Spinal cord (tissue), 10 donors: Measurements from ENCODE around the gene TRABD. TPM values are rescaled to one million over a fixed set of nuclear protein-coding genes. Genes with fewer than 3 reads are reported as not detected.

Source experiments
- DNase-seq, 6 donors: peaks; one replicate each; pipeline versions ENCODE4 v3.0.0 to v3.0.0-alpha.2; 2013 to 2015; ENCODE audit warnings: low spot score in 6 of 6, low read depth in 4 of 6
- H3K27ac ChIP-seq: one replicate; pipeline ENCODE4 v1.5.1; 2013; ENCODE audit warnings: low read depth, low read length, control low read depth
- H3K27me3 ChIP-seq: one replicate; pipeline ENCODE4 v1.6.1; 2013; ENCODE audit warnings: low read length; ENCODE audit not compliant: control insufficient read depth, insufficient read depth
- H3K36me3 ChIP-seq: one replicate; pipeline ENCODE4 v1.6.1; 2013; ENCODE audit warnings: low read length; ENCODE audit not compliant: control insufficient read depth, insufficient read depth
- H3K4me1 ChIP-seq: one replicate; pipeline ENCODE4 v1.6.1; 2013; ENCODE audit warnings: low read length; ENCODE audit not compliant: control insufficient read depth, insufficient read depth
- H3K4me3 ChIP-seq: one replicate; pipeline ENCODE4 v1.5.1; 2013; ENCODE audit warnings: low read depth, low read length, control low read depth
- H3K9me3 ChIP-seq: one replicate; pipeline ENCODE4 v1.6.1; 2013; ENCODE audit warnings: low read length; ENCODE audit not compliant: control insufficient read depth, insufficient read depth
- WGBS: methylation state at CpG from one replicate; pipeline ENCODE4 v1.1.5; 2013; ENCODE audit warnings: missing lambda C conversion rate; ENCODE audit not compliant: insufficient coverage; 5-methylcytosine and 5-hydroxymethylcytosine counted together
- polyA plus RNA-seq, 2 donors: library from polyadenylated mRNA; unstranded; fragments of 120-200 nt; gene quantifications; one replicate each; pipeline ENCODE4 v1.2.1, GENCODE V29; 2013; ENCODE audit not compliant: insufficient read length in 2 of 2
- total RNA-seq, 2 donors: library from RNA; depleted of rRNA in 1 of 2; stranded (reverse); fragments of 120-200 nt in 1 of 2; fragments of >200 nt in 1 of 2; gene quantifications; one replicate each; pipeline versions ENCODE4 v1.2.3 to v1.2.4, GENCODE V29; 2013 to 2014
- donor health status: healthy.

Gene TRABD
- total and polyA plus RNA-seq, 4 donors = 5.4 to 34.7 (median 21.7) TPM

DNA sequence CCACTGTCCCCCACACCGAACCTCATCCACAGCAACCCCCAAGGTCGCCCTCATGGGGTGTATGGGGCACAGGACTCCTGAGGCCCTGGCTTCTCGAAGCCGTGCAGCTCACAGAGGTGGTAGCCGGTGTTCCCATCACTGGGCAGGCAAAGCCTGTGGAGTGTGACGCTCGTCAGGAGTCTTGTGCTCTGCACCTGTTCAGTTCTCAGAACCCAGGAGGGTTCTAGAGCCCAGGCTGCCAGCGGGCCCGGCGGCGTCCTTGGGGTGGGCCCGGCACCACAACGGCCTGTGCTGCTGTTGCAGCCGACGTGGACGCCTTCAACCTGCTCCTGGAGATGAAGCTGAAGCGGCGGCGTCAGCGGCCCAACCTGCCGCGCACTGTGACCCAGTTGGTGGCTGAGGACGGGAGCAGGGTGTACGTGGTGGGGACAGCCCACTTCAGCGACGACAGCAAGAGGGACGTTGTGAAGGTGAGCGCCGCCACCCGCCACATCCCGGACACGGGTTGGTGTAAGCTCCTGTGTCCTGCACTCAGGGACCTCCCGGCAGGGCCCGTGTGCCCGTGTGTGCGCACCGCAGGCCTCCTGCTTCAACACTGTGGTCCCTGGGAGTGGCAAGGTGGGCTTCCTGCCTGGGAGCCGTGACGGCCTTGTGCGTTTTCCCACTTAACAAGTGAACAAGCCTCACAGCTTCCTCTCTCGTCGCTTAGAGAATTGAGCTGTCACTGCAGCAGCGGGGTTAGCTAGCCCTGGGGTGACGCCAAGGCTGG, 8.5 kb downstream of the TRABD start:
- Histone ChIP-seq H3K36me3 (peaks cover 90% of the 10 kb centered on the region), H3K9me3 (no peaks in the 10 kb centered on the region), H3K27ac (no peak overlapping the region), H3K27me3 (no peaks in the 10 kb centered on the region), H3K4me3 (no peak overlapping the region), H3K4me1 (peaks cover 34% of the 10 kb centered on the region)
- DNase-seq = no peak
- WGBS = 94% methylated on average over 42 of the region's 44 CpGs

DNA sequence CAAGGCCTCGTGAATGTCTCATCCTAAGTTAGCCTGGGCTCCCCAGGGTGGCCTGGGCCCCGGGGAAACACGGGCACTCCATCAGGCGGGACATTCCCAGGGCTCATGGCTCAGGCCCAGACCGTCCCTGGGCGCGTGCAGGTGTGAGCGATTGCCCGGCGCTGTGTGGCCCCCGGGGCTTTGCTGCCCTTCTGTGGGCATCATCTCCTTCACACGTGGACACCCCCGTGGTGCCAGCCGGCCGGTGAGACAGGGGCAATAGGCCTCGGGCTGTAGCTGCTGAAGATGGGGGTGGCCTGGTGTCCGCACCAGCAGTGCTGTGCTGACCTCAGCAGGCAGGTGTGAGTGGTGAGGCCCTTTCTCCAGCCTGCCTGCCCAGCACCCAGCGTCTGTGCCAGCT, 10.5 kb downstream of the TRABD start:
- peaks cover 78% of the 10 kb centered on the region for H3K36me3 ChIP-seq
- WGBS = 88% methylated on average over 17 of the region's 18 CpGs
- no peaks in the 10 kb centered on the region for H3K9me3 ChIP-seq
- H3K4me1 ChIP-seq = peaks cover 24% of the 10 kb centered on the region
- H3K27ac ChIP-seq = no peak overlapping the region
- H3K27me3 ChIP-seq = no peaks in the 10 kb centered on the region
- no peak overlapping the region for H3K4me3 ChIP-seq
- no peak for DNase-seq

DNA sequence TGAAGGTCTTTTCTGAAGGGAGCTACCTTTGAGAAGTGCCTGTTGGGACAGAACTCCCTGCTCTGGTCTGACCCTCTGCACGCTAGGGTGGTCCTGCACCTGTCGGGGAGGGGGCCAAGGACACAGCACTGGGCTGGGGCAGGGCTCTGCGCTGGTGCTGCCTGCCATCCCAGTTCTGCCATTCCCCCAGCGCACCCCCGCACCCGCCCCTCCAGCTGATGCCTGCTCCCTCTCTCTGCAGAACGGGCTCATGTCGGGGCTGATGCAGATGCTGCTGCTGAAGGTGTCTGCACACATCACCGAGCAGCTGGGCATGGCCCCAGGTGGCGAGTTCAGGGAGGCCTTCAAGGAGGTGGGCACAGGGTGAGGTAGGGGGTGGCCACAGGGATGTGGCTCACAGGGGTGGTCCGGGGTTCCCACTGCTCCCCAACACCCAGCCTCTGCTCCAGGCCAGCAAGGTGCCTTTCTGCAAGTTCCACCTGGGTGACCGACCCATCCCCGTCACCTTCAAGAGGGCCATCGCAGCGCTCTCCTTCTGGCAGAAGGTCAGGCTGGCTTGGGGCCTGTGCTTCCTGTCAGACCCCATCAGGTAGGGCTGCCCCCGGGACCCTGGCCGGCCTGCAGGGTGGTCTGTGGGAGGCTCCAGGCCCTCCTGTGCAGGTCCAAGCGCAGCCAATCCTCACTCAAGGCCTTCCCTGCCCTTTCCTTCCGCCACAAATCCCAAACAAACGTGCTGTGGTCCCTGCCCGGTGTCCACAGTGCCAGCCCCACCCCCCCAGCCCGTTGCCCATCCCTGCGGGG, 11.5 kb downstream of the TRABD start:
- no peak for DNase-seq
- 89% methylated on average over 22 of the region's 23 CpGs for WGBS
- no peaks in the 10 kb centered on the region for H3K9me3 ChIP-seq
- H3K27me3 ChIP-seq = no peaks in the 10 kb centered on the region
- H3K4me3 ChIP-seq = no peak overlapping the region
- peaks cover 31% of the 10 kb centered on the region for H3K4me1 ChIP-seq
- no peak overlapping the region for H3K27ac ChIP-seq
- peaks cover 74% of the 10 kb centered on the region for H3K36me3 ChIP-seq

DNA sequence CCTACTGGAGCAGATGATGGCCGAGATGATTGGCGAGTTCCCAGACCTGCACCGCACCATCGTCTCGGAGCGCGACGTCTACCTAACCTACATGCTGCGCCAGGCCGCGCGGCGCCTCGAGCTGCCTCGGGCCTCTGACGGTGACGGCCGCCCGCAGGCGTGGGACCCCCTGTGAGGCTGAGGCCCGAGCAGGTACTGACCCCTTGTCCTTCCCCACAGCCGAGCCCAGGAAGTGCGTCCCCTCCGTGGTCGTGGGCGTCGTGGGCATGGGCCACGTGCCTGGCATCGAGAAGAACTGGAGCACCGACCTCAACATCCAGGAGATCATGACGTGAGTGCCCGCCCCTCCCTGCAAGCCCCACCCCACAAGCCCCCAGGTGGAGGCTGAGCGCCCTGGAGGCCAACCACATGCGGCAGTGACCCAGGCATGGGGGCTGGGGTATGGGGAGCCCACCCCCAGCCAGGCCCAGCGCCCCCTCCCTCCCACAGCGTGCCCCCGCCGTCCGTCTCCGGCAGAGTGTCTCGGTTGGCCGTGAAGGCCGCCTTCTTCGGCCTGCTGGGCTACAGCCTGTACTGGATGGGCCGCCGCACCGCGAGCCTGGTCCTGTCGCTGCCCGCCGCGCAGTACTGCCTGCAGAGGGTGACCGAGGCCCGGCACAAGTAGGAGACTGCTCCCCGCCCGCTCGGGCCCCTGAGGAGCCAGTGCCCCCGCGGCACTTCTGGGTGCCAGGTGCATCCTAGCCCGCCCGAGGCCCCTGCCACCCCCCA, 12.3 kb downstream of the TRABD start:
- DNase-seq = no peak
- H3K9me3 ChIP-seq = no peaks in the 10 kb centered on the region
- no peak overlapping the region for H3K27ac ChIP-seq
- whole genome bisulfite sequencing = 89% methylated on average over 54 of the region's 61 CpGs
- H3K27me3 ChIP-seq = no peaks in the 10 kb centered on the region
- no peak overlapping the region for H3K4me3 ChIP-seq
- peaks cover 28% of the 10 kb centered on the region for H3K4me1 ChIP-seq
- H3K36me3 ChIP-seq = peaks cover 66% of the 10 kb centered on the region

DNA sequence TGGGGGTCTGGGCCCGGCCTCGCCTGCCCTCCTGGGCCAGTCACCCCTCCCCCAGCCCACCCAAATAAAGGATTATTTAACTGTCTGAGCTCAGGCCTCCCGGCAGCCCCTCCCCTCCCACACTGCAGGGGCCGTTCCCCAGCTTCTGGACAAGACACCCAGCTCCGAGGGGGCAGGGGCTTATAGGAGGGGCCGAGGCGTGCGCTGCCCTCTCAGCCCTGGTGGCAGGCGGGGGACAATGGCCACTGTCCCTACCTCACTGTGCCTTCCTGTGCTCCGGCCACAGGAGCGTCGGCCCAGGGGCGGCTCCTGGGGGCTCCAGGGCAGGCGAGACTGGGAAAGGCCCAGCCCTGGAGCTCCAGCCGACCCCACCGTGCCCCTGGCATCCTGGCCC, 12.9 kb downstream of the TRABD start:
- DNase-seq = no peak
- Histone ChIP-seq H3K4me3 (no peak overlapping the region), H3K27ac (no peak overlapping the region), H3K9me3 (no peaks in the 10 kb centered on the region), H3K36me3 (peaks cover 63% of the 10 kb centered on the region), H3K4me1 (peaks cover 28% of the 10 kb centered on the region), H3K27me3 (no peaks in the 10 kb centered on the region)
- 89% methylated on average over 13 of the region's 16 CpGs for whole genome bisulfite sequencing

DNA sequence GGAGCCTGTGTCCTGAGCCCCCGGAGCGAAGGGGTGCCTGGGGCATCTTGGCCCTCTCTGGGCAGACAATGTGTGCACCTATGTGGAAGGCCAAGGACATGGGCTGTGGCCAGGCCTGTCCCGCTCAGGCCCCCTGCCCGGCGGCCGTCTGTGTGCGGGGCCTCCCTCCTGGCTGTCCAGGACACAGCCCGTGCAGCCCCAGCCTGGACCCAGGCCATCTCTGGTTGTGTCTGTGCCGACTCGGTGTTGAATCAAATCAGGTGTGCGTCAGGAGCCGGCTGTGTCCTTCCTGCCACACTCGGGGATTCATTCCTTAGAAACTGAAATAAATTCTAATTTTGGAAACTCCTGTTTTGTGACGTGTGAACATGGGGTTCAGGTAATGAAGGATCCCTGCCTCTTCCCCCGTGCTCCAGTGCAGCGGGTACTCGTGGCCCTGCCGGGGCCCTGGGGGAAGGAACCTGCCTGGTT, 13.6 kb downstream of the TRABD start:
- no peak for DNase-seq
- peaks cover 28% of the 10 kb centered on the region for H3K4me1 ChIP-seq
- H3K27ac ChIP-seq = no peak overlapping the region
- WGBS = 71% methylated on average over 18 of the region's 18 CpGs
- H3K27me3 ChIP-seq = no peaks in the 10 kb centered on the region
- H3K9me3 ChIP-seq = no peaks in the 10 kb centered on the region
- H3K4me3 ChIP-seq = no peak overlapping the region
- H3K36me3 ChIP-seq = peaks cover 56% of the 10 kb centered on the region

DNA sequence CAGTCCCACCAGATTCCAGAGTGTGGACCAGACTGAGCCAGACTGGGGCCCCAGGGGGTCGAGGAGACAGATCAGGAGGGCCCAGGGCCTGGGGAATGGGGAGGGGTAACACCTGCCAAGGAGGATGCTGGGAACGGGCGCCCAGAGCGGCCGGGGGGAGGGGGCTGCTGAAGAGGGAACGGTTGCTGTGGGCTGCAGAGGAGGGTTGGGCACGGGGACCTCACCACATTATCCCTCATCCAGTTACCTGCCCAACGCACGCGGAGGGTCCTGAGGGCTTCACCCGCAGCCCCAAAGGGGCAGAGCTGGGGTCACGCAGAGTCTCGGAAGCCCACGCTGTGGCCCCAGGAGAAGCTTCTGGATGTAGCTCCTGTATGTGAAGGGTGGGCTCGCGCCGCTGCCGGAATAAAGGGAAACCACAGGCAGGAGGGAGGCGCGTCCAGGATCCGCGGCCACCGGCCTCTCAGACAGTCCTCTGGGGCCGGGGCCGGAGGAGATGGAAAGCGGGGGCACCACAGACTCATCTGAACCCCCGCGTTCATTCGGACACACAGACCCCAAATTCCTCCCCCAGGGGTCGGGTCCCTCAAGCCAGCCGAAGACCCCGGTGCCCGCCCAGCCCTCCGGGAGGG, 14.2 kb downstream of the TRABD start:
- Histone ChIP-seq H3K36me3 (peaks cover 52% of the 10 kb centered on the region), H3K27ac (peak overlapping the region; percentile 7), H3K4me1 (peaks cover 28% of the 10 kb centered on the region), H3K4me3 (peak overlapping the region; percentile 47), H3K9me3 (no peaks in the 10 kb centered on the region), H3K27me3 (no peaks in the 10 kb centered on the region)
- WGBS = 2% methylated on average over 27 of the region's 34 CpGs
- DNase-seq = peak in 2 of 6 donors; percentile 49 to 63

DNA sequence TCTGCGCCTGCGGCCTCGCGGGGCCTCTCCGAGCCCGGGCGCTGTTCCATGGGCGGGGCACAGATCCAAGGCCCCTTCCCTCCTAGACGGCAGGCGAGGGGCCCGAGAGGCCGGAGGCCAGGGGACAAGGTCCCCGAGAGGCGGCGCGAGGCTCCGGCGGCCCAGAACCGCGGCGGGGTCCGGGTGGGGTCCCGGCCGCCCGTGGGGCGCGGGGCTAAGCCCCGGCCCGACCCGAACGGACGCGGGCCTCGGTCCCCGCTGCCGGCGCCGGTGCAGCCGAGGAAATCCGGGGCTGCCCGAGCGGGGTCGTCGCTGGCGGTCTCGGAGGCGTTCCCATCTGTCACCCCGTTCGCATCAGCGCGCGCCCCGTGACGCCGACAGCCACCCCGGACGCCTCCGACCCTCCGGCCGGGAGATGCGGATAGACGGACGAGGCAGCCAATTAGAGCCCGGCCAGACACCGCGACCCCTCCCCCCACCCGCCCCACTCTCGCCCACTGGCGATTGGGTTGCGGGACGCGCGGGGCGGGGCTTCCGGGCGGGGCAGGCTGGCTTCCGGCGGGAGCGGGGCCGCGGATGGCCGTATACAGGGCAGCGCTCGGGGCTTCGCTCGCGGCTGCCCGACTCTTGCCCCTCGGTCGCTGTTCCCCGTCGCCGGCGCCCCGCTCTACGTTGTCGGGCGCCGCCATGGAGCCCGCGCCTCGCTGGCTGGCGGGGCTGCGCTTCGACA, 14.9 kb downstream of the TRABD start, which contains the start of gene SELENOO:
SELENOO (plus strand) TSS at position 551 of the 730 bp plus-strand sequence; CDS start at position 577, 26 bp downstream.
- peak within 1 kb of the TSS; percentile 7 for H3K27ac ChIP-seq
- under 1% methylated on average over 103 of the region's 105 CpGs for WGBS

More for the DNA sequence above, 14.9 kb downstream of the TRABD start, which contains the start of gene SELENOO:
- H3K4me3 ChIP-seq = peak within 1 kb of the TSS; percentile 47
- H3K9me3 ChIP-seq = no peaks in the 10 kb centered on the region
- H3K27me3 ChIP-seq = no peaks in the 10 kb centered on the region
- peaks cover 54% of the 10 kb centered on the region for H3K36me3 ChIP-seq
- peak; percentile 78 to 98 (median 88) for DNase-seq
- H3K4me1 ChIP-seq = peaks cover 28% of the 10 kb centered on the region
